OCI-M1 (cell line): ENCODE data around the gene ABCA5.
"Not testable (repeated sequence)": the region's sequence is repeated elsewhere in the genome, so short reads cannot be mapped to it uniquely, and the experiment has no call there.

Experiments used
- DNase-seq: peaks from one replicate; lab custom pipeline; 2025; lab: John Stamatoyannopoulos, UW

Gene ABCA5

DNA sequence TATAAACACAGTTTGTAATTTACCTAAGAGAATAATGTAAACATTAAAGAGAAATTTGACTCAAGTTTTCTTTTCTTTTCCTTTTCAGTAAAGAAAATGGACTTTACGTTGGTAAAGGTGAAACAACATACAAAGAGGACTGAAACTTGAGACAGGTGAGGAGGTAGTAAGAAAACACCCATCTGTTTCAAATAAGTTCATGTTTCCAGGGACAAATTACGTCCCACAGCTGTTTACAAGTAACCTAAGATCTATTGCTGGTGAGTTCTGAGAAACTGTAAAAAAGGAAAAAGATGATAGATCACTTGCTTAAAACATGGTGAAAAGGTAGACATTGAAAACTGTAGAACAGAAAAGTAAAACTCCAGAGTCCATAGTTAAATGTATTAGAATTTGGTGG lies 4.8 kb upstream of the ABCA5 start:
- DNase-seq: no peak

- DNase-seq: no peak
Observed at GRCh38 chr17:69326377-69327059, 415 bp downstream of the ABCA5 start.

GRCh38 chr17:69325518-69326376 lies 1.2 kb downstream of the ABCA5 start:
- no peak for DNase-seq

DNA sequence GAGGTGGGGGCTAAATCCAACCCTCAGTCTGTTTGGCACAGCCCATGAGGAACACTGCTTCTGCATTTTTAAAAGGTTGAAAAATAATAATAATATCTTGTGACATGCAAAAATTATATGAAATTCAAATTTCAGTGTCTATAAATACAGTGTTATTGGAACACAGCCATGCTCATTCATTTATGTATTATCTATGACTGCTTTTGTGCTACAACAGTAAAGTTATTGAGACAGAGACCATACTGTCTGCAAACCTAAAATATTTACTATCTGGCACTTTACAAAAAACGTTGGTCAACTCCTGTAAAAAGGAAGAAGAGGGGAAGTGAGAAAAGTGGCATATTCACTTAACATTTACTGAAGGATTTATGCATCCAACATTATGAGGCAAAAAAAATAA lies 3.1 kb downstream of the ABCA5 start:
- no peak for DNase-seq

DNA sequence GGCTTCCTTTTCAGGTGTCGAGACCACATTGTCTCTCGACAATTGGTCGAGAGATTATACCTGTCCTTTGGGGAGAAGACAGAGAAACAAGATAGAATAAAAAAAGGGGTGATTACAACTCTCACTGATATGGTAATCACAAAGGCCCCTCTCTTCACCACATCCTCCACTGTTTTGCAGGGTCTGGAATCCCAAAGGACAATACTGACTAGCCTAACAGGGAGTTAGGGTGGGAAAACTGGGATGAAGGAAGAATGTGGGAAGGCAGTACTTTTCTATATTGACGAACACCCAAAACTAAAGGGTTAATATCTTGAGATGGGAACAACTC lies 6.1 kb downstream of the ABCA5 start:
- no peak for DNase-seq

- DNase-seq: no peak
Observed at GRCh38 chr17:69320210-69320907, 6.6 kb downstream of the ABCA5 start.

- DNase-seq: no peak
Observed at GRCh38 chr17:69317625-69318024, 9.3 kb downstream of the ABCA5 start.

DNA sequence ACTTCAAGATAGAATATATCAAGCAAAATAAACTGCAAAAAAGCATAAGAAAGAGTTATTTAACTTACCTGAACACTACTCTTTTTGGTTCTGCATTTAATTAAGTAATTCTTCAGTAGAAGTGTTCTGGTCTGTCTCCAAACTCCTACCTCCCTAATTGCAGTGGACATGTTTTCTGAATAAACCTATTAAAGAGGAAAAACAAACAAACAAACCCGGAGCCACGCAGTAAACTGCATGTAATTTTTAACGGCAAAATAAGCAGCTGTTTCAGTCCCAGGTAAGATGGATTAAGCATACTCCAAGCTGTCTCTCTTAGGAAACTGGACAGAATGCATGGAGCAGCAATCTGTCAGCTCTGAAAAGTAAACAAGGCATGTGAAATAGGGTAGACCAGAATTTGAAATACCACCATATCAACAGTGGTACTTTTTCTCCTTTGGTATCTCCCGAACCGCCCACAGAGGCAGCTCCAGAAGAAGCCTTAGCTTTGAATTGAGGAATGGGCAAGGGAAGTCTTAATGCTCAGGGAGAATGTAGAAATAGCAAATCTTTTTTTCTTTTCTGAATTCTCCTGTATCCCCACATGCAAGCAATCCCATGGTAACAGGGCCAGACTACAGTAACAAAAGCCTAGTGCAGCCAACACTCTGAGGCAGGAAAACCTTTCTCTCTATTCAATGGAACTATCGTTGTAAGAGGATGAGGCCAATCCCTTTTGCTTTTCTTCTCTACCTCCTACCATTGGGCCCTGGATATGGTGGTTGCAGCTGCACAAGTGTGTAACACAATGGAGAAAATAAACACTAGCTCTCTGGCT lies 12.5 kb downstream of the ABCA5 start:
- no peak for DNase-seq

DNA sequence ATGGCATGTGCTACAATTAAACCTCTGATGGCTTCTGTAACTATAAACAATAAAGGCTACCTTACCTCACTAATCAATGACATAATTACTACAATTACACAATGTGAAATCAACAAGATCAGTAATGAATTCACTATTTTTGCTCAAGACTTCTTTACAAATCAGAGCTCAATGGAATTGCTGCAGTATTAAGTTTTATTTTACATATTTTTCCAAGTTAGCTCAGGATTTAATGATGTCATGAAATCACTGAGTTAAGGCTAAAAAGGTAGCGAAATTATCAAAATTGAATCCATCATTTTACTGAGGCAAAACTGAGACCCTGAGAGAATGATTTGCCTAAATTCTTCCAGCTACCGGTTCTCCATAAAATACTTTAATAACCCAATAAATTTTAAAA lies 21.8 kb downstream of the ABCA5 start:
- no peak for DNase-seq

DNA sequence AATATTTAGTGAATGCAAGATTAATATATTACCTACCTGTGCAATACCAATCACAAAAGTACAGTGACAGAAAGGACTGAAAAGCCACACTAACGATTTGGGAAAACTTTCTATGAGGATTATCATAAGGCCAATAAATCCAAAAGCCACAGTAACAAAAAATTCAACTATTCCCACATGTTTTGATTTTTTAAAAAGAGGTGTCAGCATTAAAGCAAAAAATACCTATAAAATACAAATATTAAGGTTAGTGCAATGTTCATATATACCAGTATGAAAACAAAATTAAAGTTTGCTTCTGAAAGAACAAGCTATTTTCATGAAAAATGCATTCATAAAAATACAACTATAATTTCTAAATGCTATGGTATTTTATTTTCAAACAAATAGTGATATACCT lies 24.3 kb downstream of the ABCA5 start:
- no peak for DNase-seq

- DNase-seq: no peak
Observed at GRCh38 chr17:69300222-69300621, 26.7 kb downstream of the ABCA5 start.

DNA sequence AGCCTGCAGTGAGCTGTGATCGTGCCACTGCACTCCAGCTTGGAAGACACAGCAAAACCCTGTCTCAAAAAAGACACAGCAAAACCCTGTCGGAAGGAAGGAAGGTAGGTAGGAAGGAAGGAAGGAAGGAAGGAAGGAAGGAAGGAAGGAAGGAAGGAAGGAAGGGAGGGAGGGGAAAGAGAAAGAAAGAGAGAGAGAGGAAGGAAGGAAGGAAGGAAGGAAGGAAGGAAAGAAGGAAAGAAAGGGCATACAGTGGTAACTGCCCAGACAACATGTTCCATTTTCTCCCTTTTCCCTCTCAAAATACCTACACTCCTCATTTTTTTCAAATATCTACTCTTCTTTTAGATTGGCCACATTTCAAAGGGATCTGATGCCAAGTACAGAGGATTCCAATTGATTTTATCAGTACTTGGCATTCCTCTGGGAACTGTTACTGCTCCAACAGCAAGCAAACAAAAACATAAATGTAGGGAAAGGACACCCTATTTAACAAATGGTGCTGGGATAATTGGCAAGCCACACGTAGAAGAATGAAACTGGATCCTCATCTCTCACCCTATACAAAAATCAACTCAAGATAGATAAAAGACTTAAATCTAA lies 28.7 kb downstream of the ABCA5 start:
- DNase-seq: not testable (repeated sequence)

- no peak for DNase-seq
Observed at GRCh38 chr17:69287168-69287567, 39.8 kb downstream of the ABCA5 start.

DNA sequence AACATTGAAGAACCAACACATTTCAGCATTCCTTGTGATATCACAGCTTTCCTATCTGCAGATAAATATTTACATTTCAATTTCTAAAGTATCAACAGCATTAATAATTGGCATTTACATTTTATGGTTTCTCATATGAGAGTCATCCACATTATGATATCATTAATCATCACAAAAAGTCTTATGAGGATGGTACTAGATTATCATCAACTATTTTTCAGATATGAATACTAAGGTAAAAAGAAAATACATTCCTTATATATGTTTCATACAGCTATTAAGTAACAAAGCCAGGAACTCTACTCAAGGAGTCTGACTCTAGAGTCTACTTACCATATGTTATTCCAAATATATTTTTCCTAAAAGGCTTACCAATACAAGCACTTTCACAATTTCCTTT lies 40.7 kb downstream of the ABCA5 start:
- no peak for DNase-seq

- DNase-seq: no peak
Observed at GRCh38 chr17:69284646-69285045, 42.3 kb downstream of the ABCA5 start.

- DNase-seq: no peak
Observed at GRCh38 chr17:69282002-69282401, 44.9 kb downstream of the ABCA5 start.

DNA sequence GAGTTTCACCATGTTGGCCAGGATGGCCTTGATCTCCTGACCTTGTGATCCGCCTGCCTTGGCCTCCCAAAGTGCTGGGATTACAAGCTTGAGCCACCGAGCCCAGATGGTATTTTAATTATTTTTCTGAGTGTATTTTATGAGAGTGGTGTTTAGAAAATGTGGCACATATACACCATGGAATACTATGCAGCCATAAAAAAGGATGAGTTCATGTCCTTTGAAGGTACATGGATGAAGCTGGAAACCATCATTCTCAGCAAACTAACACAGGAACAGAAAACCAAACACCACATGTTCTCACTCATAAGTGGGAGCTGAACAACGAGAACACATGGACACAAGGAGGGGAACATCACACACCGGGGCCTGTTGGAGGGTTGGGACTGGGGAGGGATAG lies 50.7 kb downstream of the ABCA5 start:
- not testable (repeated sequence) for DNase-seq

GRCh38 chr17:69275751-69276150 lies 51.2 kb downstream of the ABCA5 start:
- DNase-seq: no peak

GRCh38 chr17:69271023-69271422 lies 55.9 kb downstream of the ABCA5 start:
- DNase-seq: no peak

GRCh38 chr17:69269131-69269998 lies 57.6 kb downstream of the ABCA5 start:
- DNase-seq: peak; percentile 35

DNA sequence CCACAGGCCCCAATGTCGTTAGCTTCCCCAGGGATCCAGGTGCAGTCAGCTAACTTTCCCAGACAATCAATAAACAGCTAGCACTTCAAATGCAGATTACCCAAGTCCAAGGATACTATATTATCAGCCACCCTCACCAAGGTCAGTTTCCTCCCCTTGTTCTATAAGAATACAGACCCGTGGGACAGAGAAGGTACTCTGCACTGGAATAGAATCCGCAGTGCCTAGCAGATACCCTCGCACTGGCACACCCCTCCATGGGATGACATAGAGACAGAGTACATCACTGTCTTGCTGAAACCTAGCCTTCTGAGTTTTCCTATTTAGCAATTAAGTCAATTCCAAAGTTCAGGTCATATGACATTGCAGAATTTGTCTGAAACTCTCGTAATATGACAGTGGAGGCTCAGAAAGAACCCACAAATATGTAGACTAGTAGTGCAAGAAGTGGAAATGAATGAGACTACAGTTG lies 58.4 kb downstream of the ABCA5 start:
- DNase-seq: no peak
